ENCODE data around the gene ST3GAL5. TPM values are rescaled to one million over a fixed set of nuclear protein-coding genes. Genes with fewer than 3 reads are reported as not detected.
A peak's percentile ranks its signal among the peaks of the same experiment; 100 is the strongest.

Gene ST3GAL5
- total RNA-seq, 1 donor from 2014 or later: 9.9 TPM

- H3K79me2 ChIP-seq (ENCODE audit: low read depth): no peaks in the 10 kb centered on the region
- no peak for DNase-seq (ENCODE audit: low spot score)
Measured at GRCh38 chr2:85799215-85799956, 89.4 kb downstream of the ST3GAL5 start.

GRCh38 chr2:85797921-85798320 is 90.9 kb downstream of the ST3GAL5 start:
- H3K9me3 ChIP-seq (ENCODE audit: low read depth): no peaks in the 10 kb centered on the region
- Mint-ChIP-seq H3K4me1 (peaks cover 43% of the 10 kb centered on the region), H3K36me3 (no peaks in the 10 kb centered on the region), H3K27me3 (ENCODE audit: insufficient read depth, low read depth) (peaks cover 4% of the 10 kb centered on the region), H3K4me3 (no peak overlapping the region), H3K27ac (no peak overlapping the region), H3K9me3 (peaks cover 8% of the 10 kb centered on the region)
- H3K4me1 ChIP-seq: peaks cover 13% of the 10 kb centered on the region
- no peak overlapping the region for H2AFZ ChIP-seq (replicated peaks)
- DNase-seq (ENCODE audit: low spot score): peak; percentile 74
- H3K36me3 ChIP-seq: no peaks in the 10 kb centered on the region
- TF ChIP-seq EZH2 (IDR thresholded peaks at IDR 0.05) (no peak), CTCF (IDR thresholded peaks at IDR 0.05) (peak; percentile 73)
- no peak overlapping the region for H3K4me3 ChIP-seq
- H3K79me2 ChIP-seq (ENCODE audit: low read depth): no peaks in the 10 kb centered on the region
- H3K9ac ChIP-seq: no peak overlapping the region
- H3K4me2 ChIP-seq: no peak overlapping the region
- no peak overlapping the region for H3K27ac ChIP-seq
- H3K27me3 ChIP-seq: no peaks in the 10 kb centered on the region
- peaks cover 8% of the 10 kb centered on the region for H3F3A ChIP-seq (ENCODE audit: low read depth)
- no peaks in the 10 kb centered on the region for H4K20me1 ChIP-seq (ENCODE audit: low read depth)

More at GRCh38 chr2:85799215-85799956, 89.4 kb downstream of the ST3GAL5 start:
- Mint-ChIP-seq H3K9me3 (peaks cover 8% of the 10 kb centered on the region), H3K36me3 (no peaks in the 10 kb centered on the region), H3K27ac (no peak overlapping the region), H3K4me3 (no peak overlapping the region), H3K4me1 (peaks cover 32% of the 10 kb centered on the region), H3K27me3 (ENCODE audit: insufficient read depth, low read depth) (peaks cover 4% of the 10 kb centered on the region)
- Histone ChIP-seq H3K4me2 (no peak overlapping the region), H3K36me3 (no peaks in the 10 kb centered on the region), H3K27ac (no peak overlapping the region), H2AFZ (replicated peaks) (no peak overlapping the region), H3K9ac (no peak overlapping the region), H3F3A (ENCODE audit: low read depth) (peaks cover 8% of the 10 kb centered on the region), H3K4me3 (no peak overlapping the region), H3K27me3 (no peaks in the 10 kb centered on the region), H3K4me1 (peaks cover 13% of the 10 kb centered on the region), H4K20me1 (ENCODE audit: low read depth) (no peaks in the 10 kb centered on the region), H3K9me3 (ENCODE audit: low read depth) (no peaks in the 10 kb centered on the region)
- TF ChIP-seq EZH2 (IDR thresholded peaks at IDR 0.05): no peak
- TF ChIP-seq CTCF (IDR thresholded peaks at IDR 0.05): no peak
- no peak for TF ChIP-seq EZH2phosphoT487 (IDR thresholded peaks at IDR 0.05)

- H3K4me3 ChIP-seq: no peak overlapping the region
- no peak overlapping the region for H3K27ac ChIP-seq
- peak overlapping the region; percentile 87 for H3K27ac Mint-ChIP-seq
- no peaks in the 10 kb centered on the region for H3K36me3 Mint-ChIP-seq
- DNase-seq (ENCODE audit: low spot score): no peak
- H3K27me3 Mint-ChIP-seq (ENCODE audit: insufficient read depth, low read depth): peaks cover 9% of the 10 kb centered on the region
- no peak overlapping the region for H3K9ac ChIP-seq
- H3K4me2 ChIP-seq: peak overlapping the region; percentile 35
- no peaks in the 10 kb centered on the region for H3K27me3 ChIP-seq
- H3K9me3 ChIP-seq (ENCODE audit: low read depth): no peaks in the 10 kb centered on the region
- H3F3A ChIP-seq (ENCODE audit: low read depth): peaks cover 8% of the 10 kb centered on the region
- TF ChIP-seq EZH2 (IDR thresholded peaks at IDR 0.05) (no peak), CTCF (IDR thresholded peaks at IDR 0.05) (no peak), EZH2phosphoT487 (IDR thresholded peaks at IDR 0.05) (no peak)
- no peak overlapping the region for H2AFZ ChIP-seq (replicated peaks)
- peaks cover 49% of the 10 kb centered on the region for H3K4me1 Mint-ChIP-seq
- no peaks in the 10 kb centered on the region for H4K20me1 ChIP-seq (ENCODE audit: low read depth)
- no peaks in the 10 kb centered on the region for H3K36me3 ChIP-seq
- H3K4me3 Mint-ChIP-seq: peak overlapping the region; percentile 63
- H3K79me2 ChIP-seq (ENCODE audit: low read depth): no peaks in the 10 kb centered on the region
- H3K4me1 ChIP-seq: peaks cover 13% of the 10 kb centered on the region
- H3K9me3 Mint-ChIP-seq: peaks cover 7% of the 10 kb centered on the region
Measured at GRCh38 chr2:85797263-85797660, 91.5 kb downstream of the ST3GAL5 start.

Measured in neural progenitor cell (in vitro differentiated cells).